Liver (tissue), 9 donors: Measurements from ENCODE around the gene EXOSC3. TPM values are rescaled to one million over a fixed set of nuclear protein-coding genes. Genes with fewer than 3 reads are reported as not detected.

Experiments
- DNase-seq: peaks from one replicate; pipeline ENCODE4 v3.0.0-alpha.2; 2017; ENCODE audit warnings: low spot score
- H3K27ac ChIP-seq, 2 donors: one replicate each; pipeline ENCODE4 v1.7.0; 2013; ENCODE audit warnings: inconsistent platforms in 2 of 2, low read length in 2 of 2, control low read depth in 1 of 2, low read depth in 1 of 2, mild to moderate bottlenecking in 1 of 2
- H3K27me3 ChIP-seq, 4 donors: one replicate each; pipeline versions ENCODE4 v1.6.1 to v1.7.0; 2013; ENCODE audit warnings: low read length in 3 of 4, inconsistent platforms in 1 of 4, mild to moderate bottlenecking in 1 of 4, moderate library complexity in 1 of 4; ENCODE audit not compliant: control insufficient read depth in 4 of 4, insufficient read depth in 4 of 4
- H3K36me3 ChIP-seq, 4 donors: one replicate each; pipeline versions ENCODE4 v1.6.1 to v1.7.0; 2013; ENCODE audit warnings: low read length in 3 of 4, mild to moderate bottlenecking in 3 of 4, low read depth in 1 of 4, moderate library complexity in 1 of 4; ENCODE audit not compliant: control insufficient read depth in 4 of 4, insufficient read depth in 3 of 4
- H3K4me1 ChIP-seq, 4 donors: one replicate each; pipeline versions ENCODE4 v1.6.1 to v1.7.0; 2013; ENCODE audit warnings: low read length in 3 of 4, mild to moderate bottlenecking in 3 of 4, moderate library complexity in 1 of 4; ENCODE audit not compliant: control insufficient read depth in 4 of 4, insufficient read depth in 4 of 4
- H3K4me3 ChIP-seq, 3 donors: one replicate each; pipeline versions ENCODE4 v1.6.1 to v1.7.0; 2013; ENCODE audit warnings: low read length in 3 of 3, control low read depth in 1 of 3, low read depth in 1 of 3, mild to moderate bottlenecking in 1 of 3
- H3K9ac ChIP-seq, 2 donors: one replicate each; pipeline ENCODE4 v1.7.0; 2013; ENCODE audit warnings: low read length in 2 of 2, mild to moderate bottlenecking in 2 of 2, moderate library complexity in 2 of 2, control low read depth in 1 of 2, low read depth in 1 of 2
- H3K9me3 ChIP-seq, 4 donors: one replicate each; pipeline versions ENCODE4 v1.6.1 to v1.7.0; 2013; ENCODE audit warnings: low read length in 3 of 4; ENCODE audit not compliant: control insufficient read depth in 4 of 4
- ATF3 ChIP-seq: IDR thresholded peaks from 2 replicates; pipeline ENCODE4 v1.6.1; 2016; ENCODE audit warnings: antibody characterized with exemption
- CTCF ChIP-seq: fragments of 150-350 bp; IDR thresholded peaks from 2 replicates; pipeline ENCODE4 v1.5.1; 2017; ENCODE audit warnings: improper control_type of control experiment, low read depth, low read length; ENCODE audit not compliant: missing input control
- EGR1 ChIP-seq, 2 donors: IDR thresholded peaks; 2 replicates each; pipeline ENCODE4 v1.6.1; 2016 to 2018; ENCODE audit warnings: antibody characterized with exemption in 2 of 2, low read depth in 2 of 2
- FOXA1 ChIP-seq: IDR thresholded peaks from 2 replicates; pipeline ENCODE4 v1.6.1; 2016; ENCODE audit warnings: antibody characterized with exemption
- FOXA2 ChIP-seq: IDR thresholded peaks from 2 replicates; pipeline ENCODE4 v1.6.1; 2016; ENCODE audit warnings: antibody characterized with exemption
- GABPA ChIP-seq, 2 donors: IDR thresholded peaks in 1 of 2; conservative IDR thresholded peaks in 1 of 2; 2 replicates each; pipeline ENCODE4 v1.6.1; 2016; ENCODE audit warnings: antibody characterized with exemption in 2 of 2, mild to moderate bottlenecking in 1 of 2, moderate library complexity in 1 of 2
- HNF4A ChIP-seq, 2 donors: conservative IDR thresholded peaks; 2 replicates each; pipeline ENCODE4 v1.6.1; 2016; ENCODE audit warnings: antibody characterized with exemption in 2 of 2, mild to moderate bottlenecking in 2 of 2
- HNF4G ChIP-seq: IDR thresholded peaks from 2 replicates; pipeline ENCODE4 v1.6.1; 2016; ENCODE audit warnings: antibody characterized with exemption
- JUND ChIP-seq, 2 donors: IDR thresholded peaks; 2 replicates each; pipeline ENCODE4 v1.6.1; 2016; ENCODE audit warnings: antibody characterized with exemption in 2 of 2
- NR2F2 ChIP-seq: IDR thresholded peaks from 2 replicates; pipeline ENCODE4 v1.6.1; 2016; ENCODE audit warnings: antibody characterized with exemption
- RAD21 ChIP-seq, 2 donors: IDR thresholded peaks; 2 replicates each; pipeline ENCODE4 v1.6.1; 2016; ENCODE audit warnings: antibody characterized with exemption in 2 of 2, mild to moderate bottlenecking in 2 of 2
- REST ChIP-seq: IDR thresholded peaks from 2 replicates; pipeline ENCODE4 v1.6.1; 2016; ENCODE audit warnings: antibody characterized with exemption, mild to moderate bottlenecking
- RXRA ChIP-seq, 2 donors: IDR thresholded peaks; 2 replicates each; pipeline ENCODE4 v1.6.1; 2017 to 2018; ENCODE audit warnings: antibody characterized with exemption in 2 of 2, mild to moderate bottlenecking in 1 of 2
- SP1 ChIP-seq: IDR thresholded peaks from 2 replicates; pipeline ENCODE4 v1.6.1; 2018; ENCODE audit warnings: antibody characterized with exemption, mild to moderate bottlenecking
- TAF1 ChIP-seq: conservative IDR thresholded peaks from 2 replicates; pipeline ENCODE4 v1.6.1; 2016; ENCODE audit warnings: antibody characterized with exemption, mild to moderate bottlenecking
- YY1 ChIP-seq: IDR thresholded peaks from 2 replicates; pipeline ENCODE4 v1.6.1; 2016; ENCODE audit warnings: antibody characterized with exemption, mild to moderate bottlenecking
- WGBS: extraction: QIAGEN DNeasy Blood & Tissue Kit; methylation state at CpG from one replicate; pipeline ENCODE4 v1.1.7; 2013; 5-methylcytosine and 5-hydroxymethylcytosine counted together
- polyA plus RNA-seq, 2 donors: library from polyadenylated mRNA; stranded (reverse) in 1 of 2; unstranded in 1 of 2; fragments of 200-250 nt in 1 of 2; fragments of >200 nt in 1 of 2; fragmentation: Nextera tagmentation in 1 of 2; extraction: Ambion mirVana in 1 of 2; gene quantifications; one replicate each; pipeline versions ENCODE4 v1.2.1 to v1.2.3, GENCODE V29; 2013 to 2015
- total RNA-seq, 2 donors: library from RNA; depleted of rRNA; stranded (reverse); fragments of >200 nt; gene quantifications; one replicate each; pipeline ENCODE4 v1.2.3, GENCODE V29; 2014
- TF ChIP-seq, protein P1 (sequence below): IDR thresholded peaks from 2 replicates; pipeline ENCODE4 v1.6.1; 2016; ENCODE audit warnings: antibody characterized with exemption
- TF ChIP-seq, protein P2 (sequence below): IDR thresholded peaks from 2 replicates; pipeline ENCODE4 v1.6.1; 2016; ENCODE audit warnings: antibody characterized with exemption
- donor health status: healthy.
- donor health status: healthy.
- donor health status: healthy.
- donor health status: healthy.
- donor health status: healthy.

Gene EXOSC3
- total and polyA plus RNA-seq, 4 donors = 16.2 to 27.7 (median 19.6) TPM

DNA sequence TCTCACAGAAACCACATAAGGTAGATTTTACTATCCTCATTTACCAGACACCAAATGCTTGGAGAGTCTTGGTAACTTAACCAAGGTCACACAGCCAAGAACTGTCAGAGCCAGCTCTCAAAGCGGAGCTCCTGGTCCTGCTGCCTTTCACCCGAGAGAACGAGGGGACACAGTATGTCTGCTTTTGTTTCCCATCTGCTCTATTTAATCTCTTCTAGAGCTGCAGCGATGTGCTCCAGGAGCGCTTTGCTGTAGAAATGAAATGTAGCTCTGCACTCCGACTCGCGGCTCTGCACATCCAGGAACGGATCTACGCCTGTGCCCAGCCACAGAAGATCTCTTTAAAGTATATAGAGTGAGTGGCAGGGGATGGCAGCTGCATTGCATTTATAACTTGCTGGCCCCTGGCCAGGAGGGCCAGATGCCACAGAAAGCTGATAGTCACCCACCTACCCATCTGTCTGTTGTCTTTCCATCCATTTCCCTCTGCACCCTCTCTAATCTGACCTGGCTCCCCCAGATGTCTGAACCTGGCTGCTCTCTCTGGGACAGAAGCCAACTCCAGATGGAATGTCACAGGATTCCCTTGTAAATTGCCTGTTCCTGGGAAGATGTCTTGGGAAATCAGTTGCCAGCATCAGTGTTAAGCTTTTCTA, 52.6 kb downstream of the EXOSC3 start (continued):
- TF ChIP-seq ATF3 = no peak

DNA sequence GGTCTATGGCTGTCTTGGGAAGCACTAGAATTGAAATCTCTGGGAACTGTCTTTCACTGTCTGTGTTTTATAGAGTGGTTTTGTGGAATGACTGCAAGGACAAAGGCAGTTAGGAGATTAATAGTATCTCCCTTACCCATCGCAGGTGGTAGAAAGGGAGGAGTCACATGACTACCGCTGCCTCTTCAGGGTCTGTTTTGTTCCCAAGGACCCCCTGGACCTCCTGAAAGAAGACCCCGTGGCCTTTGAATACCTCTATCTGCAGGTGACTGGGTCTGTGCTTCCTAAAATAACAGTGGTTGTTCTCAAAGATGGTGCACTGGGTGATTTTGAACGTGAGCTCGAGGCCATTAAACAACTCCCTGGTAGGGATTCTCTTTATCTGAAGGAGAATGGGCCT, 54.0 kb downstream of the EXOSC3 start:
- DNase-seq = no peak
- no peaks in the 10 kb centered on the region for H3K4me1 ChIP-seq
- H3K4me3 ChIP-seq = no peak overlapping the region
- H3K36me3 ChIP-seq = no peaks in the 10 kb centered on the region
- TF ChIP-seq CTCF (no peak), YY1 (no peak), NR2F2 (no peak), SP1 (no peak), FOXA1 (no peak), FOXA2 (no peak), REST (no peak), ATF3 (no peak), HNF4A (conservative IDR thresholded peaks at IDR 0.05) (no peak), EGR1 (IDR thresholded peaks at IDR 0.05; ENCODE audit: low read depth in 2 of 2) (no peak), HNF4G (no peak), JUND (IDR thresholded peaks at IDR 0.05) (no peak), GABPA (IDR thresholded peaks at IDR 0.05 in 1 of 2, conservative IDR thresholded peaks at IDR 0.05 in 1 of 2) (no peak), RAD21 (IDR thresholded peaks at IDR 0.05) (no peak), TAF1 (no peak), RXRA (IDR thresholded peaks at IDR 0.05) (no peak)
- TF ChIP-seq, protein P1, sequence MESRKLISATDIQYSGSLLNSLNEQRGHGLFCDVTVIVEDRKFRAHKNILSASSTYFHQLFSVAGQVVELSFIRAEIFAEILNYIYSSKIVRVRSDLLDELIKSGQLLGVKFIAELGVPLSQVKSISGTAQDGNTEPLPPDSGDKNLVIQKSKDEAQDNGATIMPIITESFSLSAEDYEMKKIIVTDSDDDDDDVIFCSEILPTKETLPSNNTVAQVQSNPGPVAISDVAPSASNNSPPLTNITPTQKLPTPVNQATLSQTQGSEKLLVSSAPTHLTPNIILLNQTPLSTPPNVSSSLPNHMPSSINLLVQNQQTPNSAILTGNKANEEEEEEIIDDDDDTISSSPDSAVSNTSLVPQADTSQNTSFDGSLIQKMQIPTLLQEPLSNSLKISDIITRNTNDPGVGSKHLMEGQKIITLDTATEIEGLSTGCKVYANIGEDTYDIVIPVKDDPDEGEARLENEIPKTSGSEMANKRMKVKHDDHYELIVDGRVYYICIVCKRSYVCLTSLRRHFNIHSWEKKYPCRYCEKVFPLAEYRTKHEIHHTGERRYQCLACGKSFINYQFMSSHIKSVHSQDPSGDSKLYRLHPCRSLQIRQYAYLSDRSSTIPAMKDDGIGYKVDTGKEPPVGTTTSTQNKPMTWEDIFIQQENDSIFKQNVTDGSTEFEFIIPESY = no peak
- TF ChIP-seq, protein P2, sequence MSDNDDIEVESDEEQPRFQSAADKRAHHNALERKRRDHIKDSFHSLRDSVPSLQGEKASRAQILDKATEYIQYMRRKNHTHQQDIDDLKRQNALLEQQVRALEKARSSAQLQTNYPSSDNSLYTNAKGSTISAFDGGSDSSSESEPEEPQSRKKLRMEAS = no peak
- 70% methylated on average over 5 of the region's 5 CpGs for WGBS
- no peak overlapping the region for H3K27ac ChIP-seq
- no peak overlapping the region for H3K9ac ChIP-seq
- H3K27me3 ChIP-seq = no peaks in the 10 kb centered on the region
- no peaks in the 10 kb centered on the region for H3K9me3 ChIP-seq
